Hematopoietic multipotent progenitor cell treated with erythropoietin and hydrocortisone succinate and interleukin-3 and kit ligand, for 17 days (in vitro differentiated cells): ENCODE data around the gene NFKB2.

ENCODE experiments used
- DNase-seq: peaks from one replicate; pipeline ENCODE4 v3.0.0-alpha.2; 2015; ENCODE audit warnings: low spot score

NFKB2 gene

GRCh38 chr10:102408728-102409603 lies 13.5 kb downstream of the NFKB2 start:
- DNase-seq = no peak

DNA sequence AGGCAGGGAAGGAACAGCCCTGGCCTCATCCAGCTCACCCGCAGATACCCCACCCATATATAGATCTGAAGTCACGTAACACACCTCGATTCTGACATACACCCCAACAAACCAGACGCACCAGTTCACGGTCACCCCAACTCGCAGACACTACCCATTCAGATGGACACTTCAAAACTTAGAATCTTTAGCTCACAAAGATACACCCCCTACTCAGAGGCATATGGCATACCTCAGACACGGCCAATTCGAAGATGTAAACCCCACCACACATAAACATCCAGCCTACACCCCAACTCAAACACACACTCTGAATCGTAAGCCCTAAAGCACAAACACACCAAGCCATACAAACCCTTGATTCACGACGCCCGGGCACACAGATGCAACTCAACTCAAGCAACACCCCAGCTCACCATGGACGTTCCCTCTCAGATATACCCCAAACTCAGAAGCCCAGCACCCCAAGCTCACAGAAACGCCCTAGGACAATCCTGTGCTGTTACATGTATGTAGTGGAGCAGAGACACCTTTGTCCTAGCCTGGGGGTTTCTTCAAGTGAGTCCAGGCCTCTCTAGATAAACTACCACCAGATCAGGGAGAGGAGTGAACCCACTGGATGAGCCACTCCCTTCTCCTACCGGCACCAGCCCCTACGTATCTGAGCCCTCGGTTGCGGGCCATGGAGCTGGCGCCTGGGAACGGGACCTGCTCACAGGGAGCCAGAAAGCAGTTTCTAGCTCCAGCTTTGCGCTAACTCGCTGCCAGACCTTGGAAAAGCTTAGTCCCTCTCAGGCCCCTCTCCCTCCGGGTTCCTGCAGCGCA lies 14.3 kb downstream of the NFKB2 start:
- no peak for DNase-seq

DNA sequence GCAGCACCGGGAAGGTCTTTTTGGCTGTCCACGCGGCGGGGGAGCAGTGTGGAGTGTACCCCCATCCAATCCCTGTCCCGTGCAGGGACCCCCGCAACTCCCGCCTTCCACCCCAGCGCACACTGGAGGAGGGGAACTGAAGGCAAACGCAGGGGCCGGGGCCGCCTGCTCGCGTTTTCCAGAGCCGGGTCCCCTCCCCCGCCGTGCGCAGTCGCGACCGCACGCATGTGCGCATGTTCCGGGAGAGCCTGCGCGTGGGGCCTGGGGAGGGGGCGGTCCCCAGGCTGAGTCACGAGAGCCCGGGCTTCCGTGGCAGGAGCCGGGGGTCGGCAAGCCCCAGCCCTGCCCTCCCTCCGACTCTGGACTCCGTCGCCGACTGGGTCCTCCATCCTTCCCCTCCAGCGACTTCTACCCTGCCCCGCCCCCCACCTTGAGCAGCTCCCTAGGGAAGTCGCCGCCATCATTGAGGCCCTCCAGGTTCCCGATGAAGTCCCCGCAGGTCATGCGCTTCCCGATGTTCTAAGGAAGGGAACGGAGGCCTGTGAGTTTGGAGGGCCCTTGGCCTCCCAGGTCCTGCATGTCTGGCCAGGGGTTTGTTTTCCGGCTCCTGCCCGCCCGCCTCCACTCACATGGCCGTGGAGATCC lies 15.0 kb downstream of the NFKB2 start:
- DNase-seq = no peak

DNA sequence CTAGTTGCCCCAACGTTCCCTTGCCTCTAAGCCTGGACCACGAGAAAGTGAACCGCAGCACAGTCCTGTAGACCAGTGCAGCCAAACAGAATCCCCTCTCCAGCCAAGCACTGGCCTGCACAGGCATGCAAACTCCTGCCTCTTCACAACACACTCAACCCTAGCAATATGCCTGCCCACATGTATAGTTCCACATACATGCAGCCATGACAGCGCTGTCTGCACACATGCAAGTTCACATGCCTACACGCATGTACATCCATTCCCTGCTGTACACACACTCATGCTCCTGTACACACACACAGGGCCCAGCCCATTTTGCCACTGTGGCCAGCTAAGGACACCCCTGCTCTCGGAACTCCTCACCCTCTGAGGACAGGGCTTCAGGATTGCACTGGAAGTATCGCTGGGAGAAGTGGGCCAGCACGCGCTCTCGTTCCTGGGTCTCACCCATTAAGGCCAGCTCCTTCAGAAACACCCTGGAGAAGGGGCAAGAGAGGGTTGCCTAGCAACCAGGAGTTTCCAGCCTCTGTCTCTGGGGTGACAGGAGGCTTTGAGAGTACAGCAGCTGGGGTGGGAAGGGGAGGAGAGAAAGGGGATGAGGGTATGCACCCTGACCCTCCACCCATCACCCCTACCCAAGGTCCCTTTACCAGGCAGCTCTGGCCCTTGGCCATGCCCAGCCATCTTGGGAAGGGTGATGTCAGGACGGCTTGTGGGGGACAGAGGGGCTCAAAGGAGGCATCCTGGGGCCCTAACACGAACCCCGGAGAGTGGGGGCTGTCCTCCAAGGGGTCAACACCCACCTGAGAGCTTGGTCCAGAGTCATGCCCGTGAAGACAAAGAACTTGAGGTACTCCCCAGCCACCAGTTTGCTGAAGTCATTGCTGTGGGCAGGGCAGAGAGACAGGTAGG lies 16.1 kb downstream of the NFKB2 start:
- DNase-seq = no peak

DNA sequence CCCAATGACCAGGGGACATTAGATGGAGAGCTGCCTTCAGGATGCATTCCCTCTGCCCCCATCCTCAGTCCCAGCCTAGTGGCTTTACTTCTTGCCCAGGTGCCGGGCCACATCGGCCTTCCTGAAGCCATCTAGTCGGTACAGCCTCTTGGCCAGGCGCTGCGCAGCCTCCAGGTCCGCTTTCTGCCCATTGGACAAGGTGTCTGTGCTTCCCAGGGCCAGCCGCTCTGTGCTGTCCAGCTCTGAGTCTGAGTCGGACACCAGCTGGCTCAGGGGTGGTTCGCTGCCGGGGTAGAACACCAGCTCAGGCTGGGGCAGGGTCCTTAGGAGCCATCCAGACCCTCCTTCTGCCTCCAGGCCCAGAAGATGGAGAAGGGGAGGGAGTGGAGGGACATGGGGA lies 16.8 kb downstream of the NFKB2 start:
- no peak for DNase-seq

DNA sequence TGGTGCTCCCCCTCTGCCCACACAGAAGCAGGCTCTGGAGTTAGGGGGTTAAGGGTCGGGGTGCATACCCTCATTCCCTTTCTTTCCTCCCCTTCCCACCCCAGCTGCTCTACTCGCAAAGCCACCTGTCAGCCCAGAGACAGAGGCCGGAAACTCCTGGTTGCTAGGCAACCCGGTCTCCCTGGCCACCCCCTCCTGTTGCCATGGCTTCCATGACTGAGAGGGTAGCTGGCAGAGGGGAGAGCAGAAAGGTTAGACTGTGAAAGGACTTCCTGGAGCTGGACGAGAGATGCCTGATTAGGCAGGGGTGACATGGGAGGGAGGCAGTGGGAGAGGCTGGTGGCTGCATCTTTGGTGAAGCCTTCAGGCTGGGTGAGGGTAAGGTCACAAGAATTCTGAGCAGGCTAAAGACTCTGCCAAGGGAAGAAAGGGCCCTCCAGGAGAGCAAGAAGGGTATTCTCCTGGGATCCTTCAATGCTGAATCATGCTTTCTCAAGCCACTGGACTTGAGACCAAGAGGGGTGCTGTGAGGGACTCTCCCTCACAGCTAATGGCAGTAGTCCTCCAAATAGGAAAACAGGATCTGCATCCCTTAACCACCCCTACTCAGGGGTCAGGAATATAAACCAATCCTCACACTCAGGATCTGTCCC lies 17.7 kb downstream of the NFKB2 start:
- no peak for DNase-seq

GRCh38 chr10:102413806-102414561 lies 18.5 kb downstream of the NFKB2 start:
- DNase-seq = no peak

- no peak for DNase-seq
Measured at GRCh38 chr10:102414749-102415148, 19.2 kb downstream of the NFKB2 start.

DNA sequence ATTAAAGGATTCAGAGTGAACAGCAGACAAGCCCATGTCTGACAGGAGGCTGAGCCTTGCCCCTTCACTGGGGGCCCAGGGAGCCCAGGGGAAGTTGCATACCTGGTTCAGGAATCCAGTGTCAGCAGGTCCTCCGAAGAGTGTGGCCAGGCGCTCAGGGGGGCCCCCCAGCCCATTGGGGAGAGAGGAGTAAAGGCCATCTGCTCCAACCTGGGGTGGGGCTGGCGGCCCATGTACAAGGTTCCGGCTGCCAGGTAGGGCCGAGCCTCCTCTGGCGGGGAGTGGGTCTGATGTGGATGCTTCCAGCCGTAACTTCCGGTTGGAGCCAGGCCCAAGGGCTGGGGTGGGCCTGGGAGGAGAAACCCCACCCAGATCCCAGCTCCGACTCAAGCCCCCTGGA lies 20.8 kb downstream of the NFKB2 start:
- DNase-seq = no peak

DNA sequence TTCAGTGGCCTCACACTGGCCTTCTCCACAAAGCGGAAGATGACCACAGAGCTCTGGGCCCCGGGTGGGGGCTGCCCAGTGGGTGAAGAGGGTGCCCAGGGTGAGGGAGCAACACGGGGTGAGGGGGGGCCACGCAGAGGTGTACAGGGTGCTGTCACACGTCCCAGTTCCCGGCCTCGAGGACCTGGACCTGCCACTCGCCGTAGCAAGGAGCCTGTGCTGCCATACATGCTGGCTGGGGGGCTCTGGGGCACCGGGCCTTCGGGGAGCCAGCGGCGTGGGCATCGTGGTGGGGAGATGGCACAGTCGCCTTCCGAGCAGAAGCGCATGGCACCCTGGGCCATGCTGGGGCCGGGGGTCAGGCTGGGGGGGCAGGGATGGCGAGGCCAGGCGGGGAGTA lies 21.2 kb downstream of the NFKB2 start:
- no peak for DNase-seq

- no peak for DNase-seq
Measured at GRCh38 chr10:102418622-102419268, 23.2 kb downstream of the NFKB2 start, which contains the start of gene PSD. PSD (minus strand) TSS chr10:102418785; CDS start chr10:102417038, 1,747 bp downstream.

DNA sequence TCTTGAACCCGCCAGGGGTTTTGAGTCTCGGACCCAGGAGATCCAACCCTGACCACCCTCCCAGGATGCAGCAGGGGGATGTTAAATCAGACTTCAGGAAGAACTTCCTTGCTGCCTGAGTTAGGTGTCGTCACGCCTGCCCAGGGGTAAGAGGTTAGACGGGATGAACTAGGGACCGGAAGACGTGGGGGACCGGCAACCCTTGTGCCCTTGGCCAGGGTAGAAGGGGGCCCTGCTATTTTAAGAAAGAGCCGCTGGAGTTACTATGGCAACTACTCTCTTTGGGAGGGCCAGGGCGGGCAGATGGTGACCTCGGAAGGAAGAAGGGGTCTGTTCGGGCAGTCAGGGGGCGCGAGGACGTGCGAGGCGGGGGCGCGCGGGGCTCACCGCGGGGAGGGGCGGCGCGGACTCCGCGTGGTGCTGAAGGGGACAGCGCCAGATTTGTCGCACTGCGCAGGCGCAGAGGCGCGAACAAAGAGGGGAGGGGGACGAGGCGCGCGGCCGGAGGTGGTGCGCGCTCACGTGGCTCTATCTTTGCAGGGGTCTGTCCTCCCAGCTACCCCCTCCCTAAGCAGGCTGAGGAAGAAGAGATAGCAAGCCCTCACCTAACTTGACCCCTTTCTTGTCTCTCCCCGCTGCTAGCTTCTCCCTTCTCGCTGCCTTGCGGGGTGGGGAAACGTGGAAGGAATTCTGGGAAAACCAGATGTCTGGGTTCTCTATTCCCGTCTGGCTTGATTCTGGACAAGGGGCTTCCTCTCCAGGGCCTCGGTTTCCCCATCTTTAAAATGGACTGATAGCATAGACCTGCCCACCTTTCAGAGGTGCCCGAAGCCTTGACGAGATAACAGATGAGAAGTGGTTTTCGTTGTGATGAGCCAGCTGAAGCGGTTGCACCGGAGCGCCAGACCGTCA lies 24.0 kb downstream of the NFKB2 start:
- DNase-seq = peak; percentile 62

DNA sequence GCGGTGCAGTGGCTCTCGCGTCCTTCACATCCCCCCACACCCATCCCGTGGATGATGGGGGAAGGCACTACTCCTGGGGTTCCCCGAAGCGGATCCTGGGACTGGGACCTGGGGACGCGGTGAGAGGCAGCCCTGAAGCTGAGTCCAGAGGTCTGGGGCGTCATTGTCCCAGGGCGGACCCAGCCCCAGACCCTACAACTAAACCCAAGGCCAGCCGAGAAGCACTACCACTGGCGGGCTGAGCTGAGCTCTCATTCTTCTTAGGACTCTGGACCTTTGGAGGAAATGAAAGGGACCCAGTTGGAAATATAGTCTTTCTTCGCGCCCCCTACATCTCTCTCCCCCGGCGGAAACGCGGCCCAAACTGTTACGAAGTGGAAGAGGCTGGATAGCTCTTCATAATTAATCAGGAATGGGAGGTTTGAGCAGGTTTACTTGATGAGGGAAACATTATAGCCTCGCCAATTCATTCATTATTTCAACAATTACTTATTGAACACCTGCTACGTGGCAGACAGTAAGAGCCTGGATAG lies 24.7 kb downstream of the NFKB2 start:
- no peak for DNase-seq

DNA sequence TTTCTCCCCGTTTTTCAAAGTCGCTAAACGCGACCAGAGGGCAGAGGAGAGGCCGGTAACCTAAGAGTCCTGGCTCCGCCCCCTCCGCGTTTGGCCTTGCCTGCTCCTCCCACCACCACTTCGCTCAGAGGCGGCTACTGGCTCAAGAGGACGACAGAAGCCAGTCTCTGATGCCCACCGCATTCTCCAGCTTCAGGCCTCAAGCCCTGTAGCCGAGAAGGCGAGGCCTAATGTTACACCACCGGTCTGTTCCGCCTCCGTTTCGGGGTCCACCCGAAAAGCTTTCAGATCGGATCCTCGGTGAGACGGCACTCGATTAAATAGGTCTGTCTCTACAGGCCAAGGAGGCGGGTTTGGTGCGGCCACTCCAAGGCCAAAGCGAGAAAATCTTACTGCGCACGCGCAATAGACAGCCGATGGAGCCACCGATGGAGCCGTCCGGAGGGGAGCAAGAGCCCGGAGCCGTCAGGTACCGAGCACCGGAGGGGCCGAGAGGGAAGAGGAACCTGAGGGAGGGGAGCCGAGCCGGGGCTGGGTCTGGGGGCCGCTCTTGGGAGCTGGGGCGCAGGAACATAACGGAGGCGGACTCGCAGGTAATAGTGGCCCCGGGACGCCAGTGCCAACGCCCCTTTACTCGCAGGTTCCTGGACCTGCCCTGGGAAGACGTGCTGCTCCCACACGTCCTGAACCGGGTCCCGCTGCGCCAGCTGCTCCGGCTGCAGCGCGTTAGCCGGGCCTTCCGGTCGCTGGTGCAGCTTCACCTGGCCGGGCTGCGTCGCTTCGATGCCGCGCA lies 25.4 kb downstream of the NFKB2 start, which contains the start of gene FBXL15:
FBXL15 (plus strand) TSS at position 123 of the 793 bp plus-strand sequence; CDS start at position 417, 294 bp downstream.
- peak; percentile 99 for DNase-seq

GRCh38 chr10:102421507-102421756 lies 25.9 kb downstream of the NFKB2 start:
- no peak for DNase-seq

GRCh38 chr10:102421757-102422512 lies 26.4 kb downstream of the NFKB2 start:
- DNase-seq = peak; percentile 53
